Kidney (tissue), 14 donors: ENCODE measurements around the gene RHCE. TPM values are rescaled to one million over a fixed set of nuclear protein-coding genes. Genes with fewer than 3 reads are reported as not detected.

Source experiments
- DNase-seq, 5 donors: peaks; one replicate each; pipeline ENCODE4 v3.0.0-alpha.2; 2013 to 2020
- FAIRE-seq: peaks from 2 replicates; lab custom pipeline; 2012; peaks lifted over from hg19 to GRCh38; lab: Jason Lieb, UNC
- H3K27ac ChIP-seq, 2 donors: one replicate each; pipeline ENCODE4 v1.7.0; 2013; ENCODE audit warnings: low read depth in 2 of 2, low read length in 2 of 2, inconsistent platforms in 1 of 2
- H3K27me3 ChIP-seq: one replicate; pipeline ENCODE4 v1.7.1; 2013; ENCODE audit warnings: low read length, inconsistent platforms; ENCODE audit not compliant: control insufficient read depth, insufficient read depth
- H3K36me3 ChIP-seq, 3 donors: one replicate each; pipeline versions ENCODE4 v1.7.0 to v1.7.1; 2013; ENCODE audit warnings: low read length in 3 of 3, control low read depth in 1 of 3, inconsistent platforms in 1 of 3; ENCODE audit not compliant: insufficient read depth in 3 of 3, control insufficient read depth in 2 of 3
- H3K4me1 ChIP-seq, 3 donors: one replicate each; pipeline versions ENCODE4 v1.7.0 to v1.7.1; 2013; ENCODE audit warnings: low read length in 3 of 3, inconsistent platforms in 1 of 3, low read depth in 1 of 3; ENCODE audit not compliant: control insufficient read depth in 2 of 3, insufficient read depth in 2 of 3
- H3K4me3 ChIP-seq, 3 donors: one replicate each; pipeline versions ENCODE4 v1.7.0 to v1.8.1; 2013; ENCODE audit warnings: low read length in 3 of 3, control low read depth in 1 of 3, inconsistent platforms in 1 of 3
- H3K9ac ChIP-seq, 3 donors: one replicate each; pipeline versions ENCODE4 v1.7.0 to v1.7.1; 2013; ENCODE audit warnings: low read length in 3 of 3, control low read depth in 1 of 3, inconsistent platforms in 1 of 3
- H3K9me3 ChIP-seq, 3 donors: one replicate each; pipeline versions ENCODE4 v1.7.0 to v1.7.1; 2013; ENCODE audit warnings: low read length in 3 of 3, control low read depth in 1 of 3, inconsistent platforms in 1 of 3; ENCODE audit not compliant: control insufficient read depth in 2 of 3, insufficient read depth in 1 of 3
- CTCF ChIP-seq: IDR thresholded peaks from 3 replicates; pipeline ENCODE4 v1.5.1; 2012; ENCODE audit warnings: mild to moderate bottlenecking, moderate library complexity, borderline replicate concordance; ENCODE audit not compliant: insufficient read depth; ENCODE audit errors: extremely low read depth
- intact Hi-C: fragments of 100-400 bp; cut with DNase I; formaldehyde crosslinking; loops from one replicate; pipeline ENCODE4 v1.11.1; 2022
- polyA plus RNA-seq: library from polyadenylated mRNA; stranded (reverse); fragments of 350-450 nt; fragmentation: Illumina TruSeq; extraction: RNeasy Lipid Tissue Mini Kit (QIAGEN cat#74804); gene quantifications from one replicate; pipeline ENCODE4 v1.2.3, GENCODE V29; 2014; ENCODE audit warnings: low read depth, low replicate concordance; ENCODE audit not compliant: insufficient read depth
- total RNA-seq: library from RNA; stranded (reverse); fragmentation: NEBNext Ultra II Directional; extraction: Animal tissue kit (Norgen Biotek cat#: 25700); gene quantifications from one replicate; pipeline ENCODE4 v1.2.1, GENCODE V29; 2021
- donor health status: control.
- donor health status: control.
- donor health status: control.
- donor health status: control.
- donor health status: control.
- donor health status: DM: yes; HTN: yes; CAD: no.
- donor health status: Normal renal cell carcinoma (clear cell type).

RHCE gene
- total and polyA plus RNA-seq, 2 donors from 2014 or later: 0.44 to 1.3 TPM

GRCh38 chr1:25342846-25343245 is 77.8 kb downstream of the RHCE start:
- Histone ChIP-seq H3K36me3 (peaks cover 0 to 10% (median 2%) of the 10 kb centered on the region in 3 donors), H3K27me3 (no peaks in the 10 kb centered on the region), H3K9me3 (no peaks in the 10 kb centered on the region), H3K9ac (no peak overlapping the region), H3K4me1 (peaks cover 0 to 3% (median 0%) of the 10 kb centered on the region in 3 donors), H3K27ac (no peak overlapping the region), H3K4me3 (no peak overlapping the region)
- no peak for TF ChIP-seq CTCF
- DNase-seq: no peak
- no peak for FAIRE-seq
- intact Hi-C loops: no loop called here

GRCh38 chr1:25341746-25342145 is 78.9 kb downstream of the RHCE start:
- Histone ChIP-seq H3K27me3 (no peaks in the 10 kb centered on the region), H3K27ac (no peak overlapping the region), H3K9ac (no peak overlapping the region), H3K36me3 (peaks cover 0 to 10% (median 2%) of the 10 kb centered on the region in 3 donors), H3K4me3 (no peak overlapping the region), H3K9me3 (no peaks in the 10 kb centered on the region), H3K4me1 (peaks cover 0 to 3% (median 0%) of the 10 kb centered on the region in 3 donors)
- DNase-seq (no peak), FAIRE-seq (no peak)
- intact Hi-C loops: no loop called here
- no peak for TF ChIP-seq CTCF

GRCh38 chr1:25338986-25339385 is 81.6 kb downstream of the RHCE start:
- FAIRE-seq: no peak
- no peak for TF ChIP-seq CTCF
- Histone ChIP-seq H3K4me1 (peaks cover 0 to 3% (median 0%) of the 10 kb centered on the region in 3 donors), H3K36me3 (peaks cover 0 to 6% (median 2%) of the 10 kb centered on the region in 3 donors), H3K27me3 (no peaks in the 10 kb centered on the region), H3K9me3 (no peaks in the 10 kb centered on the region), H3K9ac (peak overlapping the region; percentile 18 to 88 (median 72)), H3K4me3 (peak overlapping the region; percentile 57 to 88 (median 83)), H3K27ac (peak overlapping the region; percentile 94)
- DNase-seq: peak in 2 of 5 donors; percentile 21 to 25
- intact Hi-C loops: no loop called here
